HUES48 (cell line): ENCODE data around the gene RNU1-3.
"Not testable (repeated sequence)": the region's sequence is repeated elsewhere in the genome, so short reads cannot be mapped to it uniquely, and the experiment has no call there.

ENCODE experiments used
- H3K27ac ChIP-seq: one replicate; pipeline ENCODE4 v1.7.0; 2013; ENCODE audit warnings: low read depth, low read length, inconsistent platforms
- H3K27me3 ChIP-seq: 2 replicates; pipeline ENCODE4 v1.6.1; 2013; ENCODE audit warnings: mild to moderate bottlenecking, low read length; ENCODE audit not compliant: control insufficient read depth, insufficient read depth
- H3K36me3 ChIP-seq: 2 replicates; pipeline ENCODE4 v1.6.1; 2013; ENCODE audit warnings: low read length; ENCODE audit not compliant: control insufficient read depth, insufficient read depth
- H3K4me1 ChIP-seq: 2 replicates; pipeline ENCODE4 v1.6.1; 2013; ENCODE audit warnings: mild to moderate bottlenecking, low read length; ENCODE audit not compliant: control insufficient read depth, insufficient read depth
- H3K4me3 ChIP-seq: 2 replicates; pipeline ENCODE4 v1.5.1; 2013; ENCODE audit warnings: mild to moderate bottlenecking, low read depth, low read length
- H3K9ac ChIP-seq: 2 replicates; pipeline ENCODE4 v1.6.1; 2013; ENCODE audit warnings: mild to moderate bottlenecking, low read depth, low read length, moderate library complexity
- H3K9me3 ChIP-seq: 2 replicates; pipeline ENCODE4 v1.6.1; 2013; ENCODE audit warnings: low read length; ENCODE audit not compliant: control insufficient read depth, insufficient read depth

The RNU1-3 gene

DNA sequence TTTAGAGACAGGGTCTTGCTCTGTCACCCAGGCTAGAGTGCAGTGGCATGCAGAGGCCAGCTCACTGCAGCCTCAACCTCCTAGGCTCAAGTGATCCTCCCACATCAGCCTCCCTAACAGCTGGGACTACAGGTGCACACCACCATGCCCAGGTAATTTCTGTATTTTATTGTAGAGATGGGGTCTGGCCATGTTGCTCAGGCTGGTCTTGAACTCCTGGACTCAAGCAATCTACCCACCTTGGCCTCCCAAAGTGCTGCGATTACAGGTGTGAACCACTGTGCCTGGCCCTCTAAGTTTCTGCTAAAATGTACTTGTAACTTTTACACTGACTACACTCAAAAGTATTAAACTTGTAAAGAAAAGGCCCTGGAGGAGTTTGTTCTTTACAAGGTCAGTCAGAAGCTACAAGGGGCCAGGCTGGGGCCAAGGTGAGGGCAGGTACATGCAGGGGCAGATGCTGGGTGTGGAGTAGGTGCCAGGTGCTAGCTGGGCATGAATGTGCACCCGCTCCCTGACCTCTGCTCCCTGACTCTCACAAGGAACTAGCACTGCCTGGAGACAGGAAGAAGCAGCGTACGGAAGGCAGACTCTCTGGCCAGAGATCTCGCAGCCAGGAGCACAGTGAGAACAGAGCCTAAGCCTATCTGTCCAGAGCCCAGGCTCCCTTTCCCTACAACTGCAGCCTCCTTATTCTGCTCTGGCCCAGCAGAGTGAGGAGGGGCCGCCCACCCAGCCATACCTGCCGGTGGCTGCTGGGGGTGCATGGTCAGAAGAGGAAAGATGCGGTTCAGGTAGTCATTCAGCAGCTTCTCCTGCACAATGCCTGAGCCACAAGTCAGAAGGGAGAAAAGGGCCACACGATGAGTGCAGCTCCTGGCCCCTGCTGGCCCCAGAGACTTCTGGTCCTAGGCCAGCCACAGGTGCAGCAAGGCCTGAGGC is 24.5 kb downstream of the RNU1-3 start:
- not testable (repeated sequence) for H3K36me3 ChIP-seq, H3K27ac ChIP-seq, H3K9me3 ChIP-seq, H3K9ac ChIP-seq, H3K4me1 ChIP-seq, H3K4me3 ChIP-seq
- peaks cover 21% of the 10 kb centered on the region for H3K27me3 ChIP-seq

DNA sequence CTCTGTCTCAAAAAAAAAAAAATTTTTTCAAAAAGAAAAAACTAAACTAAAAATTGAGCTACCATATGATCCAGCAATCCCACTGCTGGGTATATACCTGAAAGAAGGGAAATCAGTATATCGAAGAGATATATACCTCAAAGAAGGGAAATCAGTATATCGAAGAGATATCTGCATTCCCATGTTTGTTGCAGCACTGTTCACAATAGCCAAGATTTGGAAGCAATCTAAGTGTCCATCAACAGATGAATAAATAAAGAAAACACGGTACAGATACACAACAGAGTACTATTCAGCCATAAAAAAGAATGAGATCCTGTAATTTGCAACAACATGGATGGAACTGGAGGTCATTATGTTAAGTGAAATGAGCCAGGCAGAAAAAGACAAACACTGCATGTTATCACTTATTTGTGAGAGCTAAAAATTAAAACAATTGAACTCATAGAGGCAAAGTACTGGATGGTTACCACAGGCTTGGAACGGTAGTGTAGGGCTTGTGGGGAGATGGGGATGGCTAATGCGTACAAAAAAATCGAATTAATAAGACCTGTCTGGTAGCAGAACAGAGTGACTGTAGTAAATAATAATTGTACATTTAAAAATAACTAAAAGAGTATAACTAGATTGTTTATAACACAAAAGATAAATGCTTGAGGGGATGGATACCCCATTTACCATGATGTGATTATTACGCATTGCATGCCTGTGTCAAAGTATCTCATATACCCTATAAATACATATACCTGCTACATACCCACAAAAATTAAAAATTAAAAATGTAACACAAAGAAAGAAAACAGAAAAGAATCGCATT is 25.4 kb downstream of the RNU1-3 start:
- peaks cover 16% of the 10 kb centered on the region for H3K27me3 ChIP-seq
- H3K9me3 ChIP-seq, H3K4me1 ChIP-seq, H3K4me3 ChIP-seq, H3K36me3 ChIP-seq, H3K27ac ChIP-seq, H3K9ac ChIP-seq: not testable (repeated sequence)

DNA sequence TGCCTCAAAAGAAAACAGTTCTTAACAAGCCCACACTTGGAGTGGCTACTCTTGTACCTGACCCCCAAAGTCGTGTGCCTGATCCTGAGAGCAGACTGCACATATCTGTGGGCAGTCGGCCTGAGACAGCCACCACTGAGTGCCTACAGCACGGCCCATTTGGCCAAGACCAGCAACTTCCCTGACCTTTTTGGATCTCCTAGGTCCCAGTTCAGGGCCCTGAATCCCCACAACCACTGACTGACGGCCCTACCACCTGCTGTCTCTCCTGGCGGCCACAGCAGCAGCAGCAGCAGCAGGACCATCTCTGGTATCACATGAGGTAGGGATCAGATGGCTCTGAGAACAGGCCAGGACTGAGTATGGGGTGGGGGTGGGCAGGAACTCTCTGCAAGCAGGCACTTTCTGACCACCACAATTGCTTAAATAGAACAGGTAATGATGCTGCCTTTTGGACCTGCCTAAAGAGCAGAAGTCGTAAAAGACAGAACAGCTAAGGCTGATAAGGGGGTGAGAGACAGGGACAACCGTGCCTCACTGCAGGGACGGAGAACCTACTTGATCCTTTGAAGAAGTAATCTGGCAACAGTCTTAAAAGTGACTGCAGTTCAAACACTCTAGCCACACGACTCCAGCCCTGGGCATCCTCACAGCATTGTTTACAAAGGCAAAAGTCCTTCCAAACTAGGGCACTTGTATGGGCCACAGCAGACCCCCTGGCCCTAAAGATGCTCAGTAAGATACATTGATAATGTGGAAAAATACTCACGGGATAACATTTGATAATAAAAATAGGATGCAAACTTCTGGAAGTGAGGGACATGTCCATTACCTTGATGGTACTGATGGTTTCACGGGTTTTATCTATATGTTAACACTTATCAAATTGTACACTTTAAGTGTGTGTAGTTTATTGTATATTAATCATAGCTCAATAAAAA is 27.4 kb downstream of the RNU1-3 start:
- H3K27ac ChIP-seq, H3K9ac ChIP-seq, H3K36me3 ChIP-seq: not testable (repeated sequence)

DNA sequence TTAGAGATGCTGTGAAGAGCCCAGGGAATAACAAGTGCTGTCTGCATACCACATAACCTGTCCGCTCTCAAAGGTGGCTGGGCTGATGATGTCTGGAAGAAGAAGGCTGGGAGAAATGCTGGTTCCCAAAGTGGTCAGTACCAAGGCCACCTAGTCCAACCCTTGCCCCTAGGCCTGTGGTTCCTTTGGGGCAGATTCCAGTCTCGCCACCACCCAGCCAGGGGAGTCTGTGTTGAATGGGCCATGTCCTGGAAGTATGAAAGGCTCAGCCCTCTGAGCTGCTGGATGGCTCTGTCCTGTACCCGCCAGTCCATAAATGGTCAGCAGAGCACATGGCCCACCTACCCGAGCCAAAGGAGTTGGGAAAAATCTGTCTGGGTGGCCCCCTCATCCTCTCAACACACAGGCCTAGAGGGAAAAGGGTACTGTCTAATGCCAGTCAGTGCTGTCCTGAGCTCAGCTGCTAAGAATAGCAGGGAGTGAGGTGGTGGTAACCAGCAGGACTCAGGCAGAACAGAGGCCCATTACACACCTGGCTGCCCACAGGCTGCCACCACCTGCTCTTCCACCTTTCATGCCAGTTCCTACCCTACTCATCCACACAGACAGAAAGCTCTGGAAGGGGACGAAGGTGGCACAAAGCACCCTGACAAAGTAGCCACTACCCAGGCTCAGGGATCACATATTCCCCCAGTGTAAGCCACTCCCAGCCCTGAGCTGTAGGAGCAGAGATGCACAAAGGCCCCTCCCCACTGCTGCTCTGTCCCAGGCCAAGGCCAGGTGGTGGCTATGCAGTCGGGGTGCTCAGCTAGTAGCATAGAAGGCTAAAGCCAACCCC is 28.6 kb downstream of the RNU1-3 start:
- not testable (repeated sequence) for H3K4me3 ChIP-seq, H3K9ac ChIP-seq, H3K27me3 ChIP-seq, H3K4me1 ChIP-seq, H3K27ac ChIP-seq, H3K9me3 ChIP-seq, H3K36me3 ChIP-seq

More for the DNA sequence above, 27.4 kb downstream of the RNU1-3 start:
- not testable (repeated sequence) for H3K4me3 ChIP-seq, H3K27me3 ChIP-seq, H3K4me1 ChIP-seq, H3K9me3 ChIP-seq

DNA sequence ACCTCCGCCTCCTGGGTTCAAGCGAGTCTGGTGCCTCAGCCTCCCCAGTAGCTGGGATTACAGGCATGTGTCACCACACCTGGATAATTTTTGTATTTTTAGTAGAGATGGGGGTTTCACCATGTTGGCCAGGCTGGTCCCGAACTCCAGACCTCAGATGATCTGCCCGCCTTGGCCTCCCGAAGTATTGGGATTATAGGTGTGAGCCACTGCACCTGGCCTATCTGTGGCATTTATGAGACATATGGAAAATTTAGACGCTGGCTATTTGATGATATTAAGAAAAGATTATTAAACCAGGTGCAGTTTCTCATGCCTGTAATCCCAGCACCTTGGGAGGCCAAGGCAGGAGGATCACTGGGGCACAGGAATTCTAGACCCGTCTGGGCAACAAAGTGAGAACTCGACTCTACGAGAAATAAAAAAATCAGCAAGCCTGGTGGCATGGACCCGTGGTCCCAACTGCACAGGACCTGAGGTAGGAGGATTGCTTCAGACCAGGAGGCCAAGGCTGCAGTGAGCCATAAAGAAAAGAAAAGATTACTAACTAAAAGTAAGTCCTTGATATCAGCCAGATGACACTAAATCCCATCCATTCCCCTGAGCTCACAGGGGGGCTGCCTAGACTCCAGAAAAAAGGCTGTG is 30.1 kb downstream of the RNU1-3 start:
- H3K9ac ChIP-seq, H3K4me3 ChIP-seq, H3K9me3 ChIP-seq, H3K4me1 ChIP-seq, H3K27me3 ChIP-seq, H3K27ac ChIP-seq: not testable (repeated sequence)
- H3K36me3 ChIP-seq: peaks cover 19% of the 10 kb centered on the region

DNA sequence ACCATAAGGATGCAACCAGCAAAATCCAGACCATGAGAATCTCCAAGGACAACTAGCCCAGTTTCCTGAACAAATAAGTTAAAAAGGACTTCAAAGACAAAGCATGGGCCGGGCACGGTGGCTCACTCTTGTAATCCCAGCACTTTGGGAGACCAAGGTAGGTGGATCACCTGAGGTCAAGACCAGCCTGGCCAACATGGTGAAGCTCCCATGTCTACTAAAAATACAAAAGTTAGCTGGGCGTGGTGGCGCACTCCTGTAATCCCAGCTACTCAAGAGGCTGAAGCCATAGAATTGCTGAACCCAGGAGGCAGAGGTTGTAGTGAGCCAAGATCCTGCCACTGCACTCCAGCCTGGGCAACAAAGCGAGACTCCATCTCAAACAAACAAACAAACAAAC is 30.8 kb downstream of the RNU1-3 start:
- H3K27me3 ChIP-seq, H3K27ac ChIP-seq, H3K9me3 ChIP-seq, H3K4me3 ChIP-seq, H3K9ac ChIP-seq, H3K4me1 ChIP-seq: not testable (repeated sequence)
- H3K36me3 ChIP-seq: peaks cover 20% of the 10 kb centered on the region

DNA sequence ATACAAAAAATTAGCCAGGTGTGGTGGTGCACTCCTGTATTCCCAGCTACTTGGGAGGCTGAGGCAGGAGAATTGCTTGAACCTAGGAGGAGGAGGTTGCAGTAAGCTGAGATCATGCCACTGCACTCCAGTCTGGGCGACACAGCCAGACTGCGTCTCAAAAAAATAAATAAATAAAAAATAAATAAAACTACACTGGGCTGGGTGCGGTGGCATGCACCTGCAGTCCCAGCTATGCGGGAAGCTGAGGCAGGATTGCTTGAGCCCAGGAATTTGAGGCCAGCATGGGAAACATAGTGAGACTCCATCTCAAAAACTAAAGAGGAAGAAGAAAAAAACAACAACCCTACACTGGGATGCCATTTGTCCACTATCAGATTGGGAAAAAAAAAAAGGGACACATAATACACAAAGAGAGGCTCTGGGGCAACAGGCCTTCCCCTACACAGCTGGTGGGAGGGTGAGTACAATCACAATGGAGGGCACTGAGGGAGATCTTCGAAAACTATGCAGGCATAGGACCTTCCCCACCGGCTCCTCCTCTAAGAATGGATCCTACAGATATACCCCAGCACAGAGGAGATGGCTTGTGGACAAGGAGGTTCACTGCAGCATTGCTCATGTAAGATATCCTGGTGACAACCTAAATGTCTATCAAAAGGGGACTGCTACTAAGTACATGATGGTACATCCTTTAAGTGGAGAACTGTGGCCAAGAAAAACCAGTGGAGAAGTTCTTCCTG is 33.0 kb downstream of the RNU1-3 start:
- H3K4me3 ChIP-seq, H3K9ac ChIP-seq, H3K4me1 ChIP-seq, H3K27ac ChIP-seq, H3K9me3 ChIP-seq, H3K27me3 ChIP-seq: not testable (repeated sequence)
- peaks cover 23% of the 10 kb centered on the region for H3K36me3 ChIP-seq

DNA sequence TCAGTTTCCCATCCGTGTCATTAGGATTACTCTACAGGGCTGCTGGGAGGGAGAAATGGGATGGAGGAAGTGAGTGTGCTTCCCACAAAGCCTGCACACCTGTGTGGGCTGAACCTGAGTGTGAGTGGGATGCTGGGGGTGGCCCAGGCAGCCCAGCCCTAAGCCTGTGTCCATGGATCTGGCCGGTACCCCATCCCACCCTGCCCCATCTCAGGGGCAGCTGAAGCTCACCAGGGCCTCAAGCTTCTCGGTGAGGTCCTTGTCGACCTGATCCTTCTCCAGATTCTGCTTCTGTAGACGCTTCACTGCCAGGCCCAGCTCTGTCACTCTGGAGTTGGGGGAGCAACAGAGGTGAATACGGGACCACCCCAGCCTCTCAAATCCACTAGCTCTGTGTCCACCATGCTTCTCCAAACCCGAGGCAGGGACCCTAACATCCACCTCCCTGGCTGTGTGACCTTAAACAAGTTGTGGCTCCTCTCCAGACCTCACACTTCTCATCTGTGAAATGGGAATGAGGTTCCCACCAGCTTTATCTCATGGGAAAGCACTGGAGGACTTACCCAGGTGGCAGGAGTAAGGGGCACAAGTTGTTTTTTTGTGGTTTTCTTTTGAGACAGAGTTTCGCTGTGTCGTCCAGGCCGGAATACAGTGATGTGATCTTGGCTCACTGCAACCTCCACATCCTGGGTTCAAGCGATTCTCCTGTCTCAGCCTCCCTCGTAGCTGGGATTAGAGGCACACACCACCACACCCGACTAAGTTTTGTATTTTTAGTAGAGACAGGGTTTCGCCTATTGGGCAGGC is 34.5 kb downstream of the RNU1-3 start:
- not testable (repeated sequence) for H3K4me3 ChIP-seq, H3K9ac ChIP-seq, H3K4me1 ChIP-seq, H3K27me3 ChIP-seq, H3K27ac ChIP-seq, H3K9me3 ChIP-seq
- H3K36me3 ChIP-seq: peaks cover 29% of the 10 kb centered on the region
